ENCODE data around the gene GJD4.

The GJD4 gene

DNA sequence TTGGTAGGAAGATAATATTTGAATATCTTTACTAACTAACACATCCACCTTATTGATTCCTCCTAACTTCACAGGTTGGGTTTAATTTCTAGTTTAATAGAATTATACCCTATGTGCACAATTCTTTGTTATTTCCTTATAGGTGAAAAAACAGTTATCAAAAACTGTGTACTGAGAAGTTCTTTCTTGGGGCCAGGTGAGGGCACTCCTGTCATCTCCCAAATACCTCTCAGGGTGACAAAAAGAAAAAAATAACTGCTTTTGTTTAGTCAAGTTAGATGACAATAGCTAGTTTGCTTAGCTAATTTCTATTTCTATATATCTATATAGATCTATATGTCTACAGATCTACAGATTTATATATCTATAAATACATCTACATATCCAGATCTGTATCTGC is 26.9 kb downstream of the GJD4 start:
- no peak for DNase-seq

DNA sequence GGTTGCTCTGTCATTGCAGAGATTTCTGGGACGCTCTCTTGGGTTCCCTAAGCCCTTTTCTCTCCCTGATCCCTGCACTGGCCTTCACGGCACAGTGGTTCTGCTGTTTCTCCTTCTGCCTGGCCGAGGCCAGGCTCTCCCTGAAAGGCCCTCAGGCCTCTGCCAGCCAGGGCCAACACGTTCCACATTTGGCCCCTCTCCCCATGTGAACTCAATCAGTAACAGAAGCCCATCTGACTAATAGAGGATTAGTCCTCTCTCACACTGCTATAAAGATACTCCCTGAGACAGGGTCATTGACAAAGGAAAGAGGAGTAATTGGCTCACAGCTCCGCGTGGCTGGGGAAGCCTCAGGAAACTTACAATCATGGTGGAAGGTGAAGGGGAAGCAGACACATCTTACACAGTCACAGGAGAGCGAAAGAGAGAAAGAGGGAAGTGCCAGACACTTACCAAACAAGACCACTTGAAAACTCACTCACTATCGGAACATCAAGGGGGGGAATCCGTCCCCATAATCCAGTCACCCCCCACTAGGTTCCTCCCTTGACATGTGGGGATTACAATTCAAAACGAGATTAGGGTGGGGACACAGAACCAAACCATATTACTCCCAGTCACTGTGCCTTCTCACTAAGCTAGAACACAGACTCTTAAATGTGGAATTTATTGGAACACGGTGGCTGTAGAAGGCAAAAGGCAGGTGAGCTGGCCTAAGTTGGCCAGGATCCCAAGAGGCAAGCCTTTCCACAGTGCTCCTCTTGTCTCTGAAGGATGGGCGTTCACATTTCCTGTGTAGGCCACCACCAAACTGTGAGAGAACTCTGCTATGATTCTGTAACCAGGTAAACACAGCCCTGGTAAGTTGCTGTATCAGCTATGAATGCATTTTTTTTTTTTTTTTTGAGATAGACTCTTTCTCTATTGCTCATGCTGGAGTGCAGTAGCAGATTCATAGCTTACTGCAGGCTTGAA is 28.2 kb downstream of the GJD4 start:
- no peak for DNase-seq

DNA sequence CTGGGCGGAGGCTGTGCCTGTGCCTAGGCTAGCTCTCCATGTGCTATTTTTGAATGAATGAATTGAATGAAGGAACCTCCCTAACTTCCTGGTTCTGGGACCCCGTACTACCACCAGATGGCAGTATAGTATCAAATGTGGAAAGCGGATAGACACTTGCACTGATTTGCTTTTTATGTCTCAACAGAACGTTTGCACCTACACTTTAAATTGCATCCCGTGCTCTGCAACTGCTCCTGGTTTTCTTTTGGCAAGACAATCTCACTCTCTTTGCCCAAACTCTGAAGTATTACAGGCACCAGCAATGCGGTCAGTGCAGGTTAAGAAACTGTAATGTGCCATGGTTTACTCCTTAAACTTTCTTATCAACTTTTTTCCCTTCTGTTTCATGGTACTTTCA is 30.4 kb downstream of the GJD4 start:
- DNase-seq, result no peak

DNA sequence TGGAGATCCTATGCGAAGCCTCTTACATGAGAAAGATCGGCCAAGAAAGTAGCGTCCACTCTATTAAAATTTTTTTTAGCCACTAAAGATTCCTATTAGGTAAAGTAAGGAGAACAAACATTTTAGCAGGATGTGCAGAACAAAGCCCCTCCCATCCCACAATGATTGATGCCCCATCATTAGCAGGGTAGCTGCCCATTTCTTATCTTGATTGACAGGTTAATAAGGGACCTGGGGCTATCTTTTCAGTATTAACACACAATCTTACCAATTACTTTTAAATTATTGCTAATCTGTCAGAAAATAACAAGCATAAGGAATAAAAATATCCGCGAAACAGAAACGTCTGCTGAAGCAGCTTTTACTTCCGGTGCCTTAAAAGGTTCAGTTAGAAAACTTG is 31.8 kb downstream of the GJD4 start:
- no peak for DNase-seq

DNA sequence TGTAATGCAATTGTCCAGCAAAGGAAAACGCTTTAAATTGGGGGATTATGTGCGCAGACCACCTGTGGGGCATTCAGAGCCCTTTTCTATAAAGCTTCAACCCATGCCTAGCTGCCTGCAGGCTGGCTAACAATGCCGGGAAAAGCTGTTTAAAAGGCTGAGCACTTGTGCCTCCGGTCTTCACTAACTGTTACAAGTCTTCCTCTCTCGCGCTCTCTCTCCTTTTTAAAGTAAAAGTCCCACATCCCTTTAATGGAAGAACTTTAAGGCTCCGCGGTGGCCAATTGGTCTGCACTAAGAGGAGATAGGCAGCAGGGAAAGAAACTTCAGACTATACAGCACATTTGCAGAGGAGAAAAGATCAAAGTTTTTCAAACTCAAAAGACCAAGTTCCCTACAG is 32.3 kb downstream of the GJD4 start:
- DNase-seq, result no peak

DNA sequence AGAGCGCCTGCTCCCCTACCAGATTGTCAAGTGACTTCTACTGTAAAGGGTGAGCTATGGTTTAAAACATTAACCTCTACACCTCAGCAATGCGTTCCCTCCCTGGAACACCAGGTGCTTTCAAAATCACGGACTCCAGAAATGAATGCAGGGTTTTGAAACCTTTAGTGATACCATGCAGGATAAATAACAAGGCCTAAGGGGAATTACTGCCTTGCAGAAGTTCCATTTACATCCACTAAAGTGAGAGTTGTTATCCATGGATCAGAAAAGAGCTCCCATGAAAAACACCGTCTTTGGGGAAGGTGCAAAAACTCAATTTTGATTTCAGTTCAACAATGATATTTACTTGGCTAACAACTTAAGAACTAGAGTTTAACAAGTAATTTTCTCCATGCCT is 33.0 kb downstream of the GJD4 start:
- DNase-seq, result no peak

DNA sequence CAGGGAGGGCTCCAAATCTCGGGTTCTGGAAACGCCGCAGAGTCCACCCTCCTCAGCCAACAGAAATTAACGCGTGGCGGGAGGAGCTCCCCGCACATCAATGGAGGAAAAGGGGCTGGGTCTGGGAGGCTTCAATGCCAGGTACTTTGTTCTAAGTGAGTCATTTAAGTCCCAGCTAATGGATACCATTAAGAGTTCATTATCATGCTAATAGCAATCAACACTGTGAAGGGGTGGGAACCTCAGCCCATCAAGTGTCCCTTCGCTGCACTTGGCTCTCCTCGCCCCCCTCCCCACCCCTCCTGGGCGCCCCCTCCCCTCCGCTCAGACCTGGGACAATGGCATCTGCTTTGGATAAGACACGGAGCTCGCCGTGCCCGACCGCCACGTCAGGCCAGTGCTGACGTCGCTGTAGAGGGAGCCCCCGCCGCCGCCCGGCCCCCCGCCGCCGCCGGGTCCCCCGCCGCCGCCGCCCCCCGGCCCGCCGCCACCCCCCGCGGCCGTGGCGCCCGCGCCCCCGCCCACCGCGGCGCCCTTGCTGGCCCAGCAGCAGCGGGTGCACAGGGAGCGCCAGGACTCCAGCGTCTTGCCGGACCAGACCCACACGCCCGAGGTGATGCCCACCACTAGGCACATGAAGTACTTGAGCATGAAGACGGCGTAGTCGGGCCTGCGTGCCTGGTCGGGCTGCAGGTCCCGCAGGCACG is 34.0 kb downstream of the GJD4 start:
- DNase-seq, result no peak

DNA sequence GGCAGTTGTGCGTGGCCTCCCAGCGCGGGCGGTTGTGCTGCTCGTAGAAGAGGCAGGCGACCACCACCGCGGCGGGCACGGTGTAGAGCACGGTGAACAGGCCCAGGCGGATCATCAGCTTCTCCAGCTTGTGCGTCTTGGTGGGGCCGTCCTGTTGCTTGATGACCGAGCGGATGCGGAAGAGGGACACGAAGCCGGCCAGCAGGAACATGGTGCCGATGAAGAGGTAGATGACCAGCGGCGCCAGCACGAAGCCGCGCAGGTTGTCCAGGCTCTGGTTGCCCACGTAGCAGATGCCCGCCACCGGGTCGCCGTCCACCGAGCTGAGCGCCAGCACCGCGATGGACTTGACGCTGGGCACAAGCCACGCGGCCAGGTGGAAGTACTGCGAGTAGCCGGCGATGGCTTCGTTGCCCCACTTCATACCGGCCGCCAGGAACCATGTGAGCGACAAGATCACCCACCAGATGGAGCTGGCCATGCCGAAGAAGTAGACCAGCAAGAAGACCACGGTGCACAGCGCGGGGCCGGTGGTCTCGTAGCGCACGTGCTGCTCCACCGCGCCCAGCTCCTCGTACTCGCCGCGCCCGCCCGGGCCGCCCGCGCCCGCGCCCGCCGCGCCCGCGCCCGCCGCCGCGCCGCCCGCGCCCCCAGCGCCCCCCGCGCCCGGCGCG is 34.7 kb downstream of the GJD4 start:
- DNase-seq, result no peak

DNA sequence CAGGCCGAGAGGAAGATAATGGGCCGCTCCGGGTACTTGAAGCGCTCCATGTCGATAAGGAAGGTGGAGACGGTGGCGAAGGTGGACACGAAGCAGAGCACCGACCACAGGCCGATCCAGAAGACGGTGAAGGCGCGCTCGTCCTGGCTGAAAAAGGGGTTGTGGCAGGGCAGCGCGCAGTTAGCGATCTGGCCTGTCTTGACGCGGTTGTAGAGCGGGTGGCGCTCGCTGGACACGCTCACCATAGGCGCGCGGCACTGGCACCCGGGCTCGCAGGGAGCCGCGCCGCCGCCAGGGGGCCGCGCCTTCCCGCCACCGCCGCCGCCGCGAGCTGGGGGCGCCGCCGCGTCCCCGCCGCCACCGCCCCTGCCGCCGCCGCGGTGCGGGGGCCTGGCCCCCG is 35.3 kb downstream of the GJD4 start:
- no peak for DNase-seq

DNA sequence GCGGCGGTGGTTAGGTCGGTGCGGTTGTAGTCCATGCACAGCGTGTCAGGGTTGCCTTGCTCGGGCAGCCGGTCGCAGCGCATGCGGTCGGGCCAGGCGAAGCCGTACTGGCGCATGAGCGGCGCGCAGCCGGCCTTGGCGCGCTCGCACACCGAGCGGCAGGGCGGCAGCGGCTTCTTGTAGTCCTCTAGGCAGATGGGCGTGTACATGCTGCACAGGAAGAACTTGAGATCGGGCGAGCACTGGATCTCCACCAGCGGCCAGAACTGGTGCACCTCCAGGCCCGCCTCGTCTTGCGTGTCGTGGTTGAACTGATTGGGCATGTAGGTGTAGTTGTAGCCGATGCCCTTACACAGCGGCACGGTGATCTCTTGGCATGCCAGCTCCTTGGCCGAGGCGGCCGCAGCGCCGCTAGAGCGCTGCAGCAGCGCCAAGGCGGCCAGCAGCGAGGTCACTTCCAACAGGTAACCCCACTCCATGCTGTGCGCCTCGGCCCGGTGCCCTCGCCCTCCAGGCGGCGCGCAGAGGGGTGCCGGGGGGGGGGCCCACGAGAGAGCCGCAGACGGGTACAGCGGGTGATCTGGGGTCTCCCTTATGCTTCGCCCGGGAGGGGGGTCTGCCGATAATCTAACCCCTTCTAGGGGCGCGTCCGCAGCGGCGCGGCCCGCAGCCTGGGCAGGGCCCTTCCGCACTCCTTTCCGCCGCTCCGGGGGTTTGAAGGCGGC is 36.0 kb downstream of the GJD4 start:
- DNase-seq, result no peak

DNA sequence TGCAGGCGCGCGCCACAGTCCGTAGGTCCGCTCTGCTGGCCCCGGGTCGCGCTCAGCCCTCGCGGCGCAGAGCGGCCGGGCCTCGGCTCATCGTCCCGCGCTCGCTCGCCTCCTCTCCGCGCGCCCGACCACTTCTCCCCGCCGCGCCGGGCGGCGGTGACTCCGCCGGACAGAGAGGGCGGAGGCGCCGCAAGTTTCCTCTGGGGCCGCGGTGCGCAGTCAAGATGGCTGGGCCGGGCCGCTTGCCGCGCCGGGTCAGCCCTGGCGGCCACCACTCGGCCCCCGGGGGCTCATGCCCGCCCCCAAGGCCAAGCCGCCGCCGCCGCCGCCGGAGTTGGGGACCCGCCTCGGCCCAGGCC is 36.5 kb downstream of the GJD4 start:
- no peak for DNase-seq

DNA sequence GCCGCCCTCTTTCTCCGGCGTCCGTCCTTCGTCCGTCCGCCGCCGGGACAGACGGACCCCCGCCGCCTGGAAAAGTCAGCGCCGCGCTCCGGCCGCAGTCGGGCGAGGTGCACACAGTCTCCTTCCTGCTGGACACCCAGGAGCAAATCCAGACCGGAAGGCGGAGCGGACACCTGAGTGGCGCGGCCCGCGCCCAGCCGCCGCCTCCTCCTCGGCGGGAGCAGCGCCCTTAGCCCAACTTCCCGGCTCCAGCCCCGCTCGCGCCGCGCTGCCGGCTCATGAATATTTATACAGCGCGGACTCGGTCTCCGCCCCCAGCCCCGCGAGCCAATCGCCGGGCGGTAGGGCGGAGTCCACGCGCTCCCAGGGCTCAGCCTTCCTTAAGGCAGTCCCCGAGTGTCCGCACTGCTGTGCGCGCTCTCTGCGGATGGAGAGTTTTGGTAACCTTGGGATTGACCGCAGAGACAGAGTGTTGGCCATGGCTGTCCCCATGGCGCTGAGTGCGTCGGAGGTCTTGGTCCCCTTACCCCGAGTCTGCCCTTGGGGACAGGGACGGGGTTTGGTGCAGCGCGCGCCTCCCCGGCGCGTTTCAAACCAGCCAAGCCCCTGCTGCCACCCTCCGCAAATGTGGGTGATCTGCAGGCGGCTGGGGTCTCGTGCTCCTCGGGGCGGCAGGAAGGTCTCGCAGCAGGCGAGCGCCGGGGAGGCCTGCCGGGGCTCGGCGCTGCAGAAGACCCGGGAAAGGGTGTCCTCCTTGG is 37.1 kb downstream of the GJD4 start, which contains the start of gene FZD8:
Gene FZD8, minus strand, starts transcription at position 262 of the 758 bp plus-strand sequence. CDS start 867 bp downstream, outside the sequence.
- DNase-seq, result peak; percentile 18

DNA sequence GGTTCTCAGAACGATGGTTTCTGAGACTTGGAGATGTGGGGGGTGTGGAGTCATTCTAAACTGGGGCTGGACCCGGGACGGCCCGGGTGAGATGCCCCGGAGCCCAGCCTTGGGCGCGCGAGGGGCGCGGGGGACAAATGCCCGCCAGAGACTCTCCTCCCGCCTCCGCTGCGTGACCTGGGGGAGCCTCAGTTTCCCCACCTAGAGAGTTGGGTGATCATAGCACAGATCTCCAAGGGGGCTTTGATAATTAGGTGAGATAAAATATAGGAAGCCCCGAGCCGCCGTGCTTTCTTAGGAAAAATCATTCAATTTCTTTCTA is 37.6 kb downstream of the GJD4 start:
- no peak for DNase-seq

DNA sequence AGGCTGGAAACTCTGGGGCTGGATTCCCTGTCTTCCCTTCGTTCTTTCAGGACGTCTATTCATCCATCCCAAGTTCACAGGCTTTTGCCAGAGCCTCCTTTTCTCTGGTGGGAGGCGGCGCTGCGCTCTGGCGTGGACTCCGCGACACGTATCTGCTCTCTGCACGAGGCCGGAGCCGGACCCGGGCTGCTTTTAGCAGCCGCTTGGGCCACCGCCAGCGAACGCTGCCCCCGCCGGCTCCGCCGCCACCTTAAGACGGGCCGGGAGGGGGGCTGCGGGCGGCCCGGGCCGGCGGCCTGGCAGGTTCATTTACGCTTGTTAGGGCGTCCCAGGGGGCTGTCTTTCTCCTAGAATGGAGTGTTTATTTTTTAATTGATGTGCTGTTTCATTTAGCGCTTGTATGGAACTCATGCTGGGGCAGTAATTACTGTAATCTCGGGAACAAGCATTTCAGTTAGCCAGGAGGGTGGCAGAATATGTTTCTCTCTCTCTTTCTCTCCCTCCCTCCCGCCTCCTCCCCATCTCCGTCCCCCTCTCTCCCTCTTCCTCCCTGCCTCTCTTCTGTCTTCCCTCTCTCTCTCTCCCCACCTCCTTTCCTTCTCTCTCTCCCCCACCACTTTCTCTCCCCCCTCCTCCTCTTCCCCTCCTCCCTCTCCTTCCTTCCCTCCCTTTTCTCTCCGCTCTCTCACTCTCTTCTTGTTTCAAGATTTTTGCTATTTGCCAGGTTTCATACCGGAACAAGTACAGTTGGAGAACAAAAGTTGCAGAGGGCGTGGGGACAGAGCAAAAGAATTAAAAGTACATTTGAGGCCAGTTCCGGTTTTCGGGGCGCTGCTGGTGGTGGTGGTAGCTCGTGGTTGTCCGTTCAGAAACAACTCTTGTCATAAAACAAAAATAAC is 38.3 kb downstream of the GJD4 start:
- DNase-seq, result peak; percentile 36

DNA sequence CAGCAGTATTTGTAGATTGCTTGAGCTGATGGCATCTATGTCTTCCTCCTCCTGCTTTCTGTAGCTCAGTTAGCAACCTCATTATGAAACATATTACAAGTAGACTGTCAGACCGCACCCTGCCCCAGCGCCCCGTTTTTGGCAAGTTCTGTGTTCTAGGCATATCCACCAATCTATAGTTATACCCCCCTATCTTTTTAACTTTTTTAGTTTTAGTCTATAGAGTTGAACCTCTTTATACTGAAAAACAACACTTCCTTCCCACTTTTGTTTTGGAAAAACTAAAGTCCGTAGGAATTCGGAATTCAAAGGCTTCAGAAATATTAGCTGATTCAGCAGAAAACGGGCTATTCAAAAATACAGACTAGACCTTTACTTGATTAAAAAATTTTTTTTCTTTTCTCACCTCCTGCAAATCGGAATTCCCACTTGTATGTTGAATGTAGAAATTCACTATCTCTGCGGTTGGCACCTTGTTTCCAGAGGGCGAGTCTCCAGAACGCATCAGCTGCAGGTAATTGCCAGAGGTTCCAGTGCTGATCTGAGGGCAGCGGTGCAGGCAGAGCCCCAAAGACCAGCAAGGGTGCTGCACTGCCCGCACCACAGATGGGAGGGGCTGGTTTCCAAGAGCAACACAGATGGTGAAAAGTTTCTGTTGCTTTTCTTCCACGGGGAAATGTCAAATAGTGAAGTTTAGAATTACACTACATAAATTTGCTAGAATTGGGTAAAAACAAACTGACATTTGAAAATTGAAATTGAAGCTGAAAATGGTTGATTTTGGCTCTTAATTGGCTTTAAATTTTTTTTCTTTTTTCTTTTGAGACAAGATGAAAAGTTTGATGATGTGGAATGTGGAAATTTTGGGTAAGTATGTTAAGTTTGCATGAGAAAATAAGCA is 39.2 kb downstream of the GJD4 start:
- DNase-seq, result no peak

DNA sequence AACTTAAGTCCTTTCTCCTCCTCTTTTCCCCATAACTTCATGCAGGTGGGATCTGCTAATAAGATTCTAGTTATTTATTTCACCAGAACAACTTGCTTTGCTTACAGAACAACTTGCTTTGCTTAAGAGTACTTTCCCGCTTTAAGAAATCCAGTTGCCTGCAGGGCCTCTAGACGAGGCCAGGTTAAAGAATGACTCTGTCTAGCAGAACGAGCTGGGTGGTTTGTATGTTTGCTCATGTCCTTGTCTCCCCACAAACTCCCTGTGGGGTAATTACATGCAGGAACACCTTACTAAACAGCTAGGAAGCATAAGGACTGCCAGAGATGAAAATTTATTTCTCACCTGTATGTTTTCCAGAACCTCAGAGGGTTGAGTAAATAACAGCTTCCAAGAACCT is 45.8 kb downstream of the GJD4 start:
- DNase-seq, result no peak

DNA sequence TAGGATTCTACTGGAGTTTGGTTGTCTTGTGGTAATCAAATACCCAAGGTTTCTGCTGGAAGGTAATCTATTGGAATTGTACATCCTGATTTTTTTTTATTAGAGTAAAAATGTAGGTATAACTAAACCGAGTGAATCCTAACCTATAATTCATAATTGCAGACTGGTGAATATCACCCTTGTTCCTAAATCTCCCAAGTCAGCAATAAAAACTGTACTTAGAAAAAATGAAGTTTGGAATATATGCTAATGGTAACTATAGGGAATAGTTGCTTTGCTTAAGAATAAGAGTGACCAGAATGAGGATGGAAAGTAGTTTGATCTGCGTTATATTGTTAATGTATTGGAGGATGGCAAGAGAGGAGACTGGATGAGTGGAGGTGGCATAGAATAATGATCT is 47.7 kb downstream of the GJD4 start:
- no peak for DNase-seq

DNA sequence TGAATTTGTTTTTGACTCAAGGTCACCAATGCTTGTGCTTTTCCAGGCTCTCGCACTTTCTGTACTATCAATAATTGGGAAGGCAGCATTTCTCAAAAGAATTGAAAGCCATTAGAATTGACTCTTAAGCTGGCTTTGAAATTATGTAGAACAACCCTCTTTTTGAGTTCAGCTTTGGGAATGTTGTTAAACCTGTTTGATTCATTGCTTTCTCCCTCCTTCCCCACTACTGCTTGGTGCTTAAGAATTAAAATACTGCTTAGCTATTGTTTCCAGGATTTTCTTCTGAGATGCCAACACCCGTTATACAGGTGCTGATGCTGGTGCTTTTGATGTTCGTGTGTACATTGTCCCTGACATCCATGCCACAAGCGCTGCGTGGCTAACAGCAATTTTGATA is 52.5 kb downstream of the GJD4 start:
- no peak for DNase-seq

All from NCI-H2081 treated with DMSO at 0.1 percent for 48 hours (cell line).